Neural progenitor cell (in vitro differentiated cells): ENCODE results near the gene TRANK1. TPM values are rescaled to one million over a fixed set of nuclear protein-coding genes. Genes with fewer than 3 reads are reported as not detected.

Source experiments
- DNase-seq: peaks from one replicate; pipeline ENCODE4 v3.0.0-alpha.2; 2016; ENCODE audit warnings: low spot score
- H2AFZ ChIP-seq: fragments of 200-600 bp; sonication (generic); replicated peaks from 2 replicates; pipeline ENCODE4 v1.6.1; 2016; ENCODE audit warnings: antibody characterized with exemption
- H3F3A ChIP-seq: fragments of 200-600 bp; sonication (generic); 2 replicates; pipeline ENCODE4 v1.6.1; 2016; ENCODE audit warnings: antibody characterized with exemption, low read depth
- H3K27ac ChIP-seq: fragments of 200-600 bp; sonication (generic); 2 replicates; pipeline ENCODE4 v1.5.1; 2016; ENCODE audit warnings: mild to moderate bottlenecking
- H3K27me3 ChIP-seq: fragments of 200-600 bp; sonication (generic); 2 replicates; pipeline ENCODE4 v1.6.1; 2016; ENCODE audit warnings: mild to moderate bottlenecking, moderate library complexity
- H3K36me3 ChIP-seq: fragments of 200-600 bp; sonication (generic); 2 replicates; pipeline ENCODE4 v1.5.1; 2016
- H3K4me1 ChIP-seq: fragments of 200-600 bp; sonication (generic); 2 replicates; pipeline ENCODE4 v1.6.1; 2016; ENCODE audit warnings: mixed run types
- H3K4me2 ChIP-seq: fragments of 200-600 bp; sonication (generic); 2 replicates; pipeline ENCODE4 v1.6.1; 2016
- H3K4me3 ChIP-seq: fragments of 200-600 bp; sonication (generic); 2 replicates; pipeline ENCODE4 v1.5.1; 2016
- H3K79me2 ChIP-seq: fragments of 200-600 bp; sonication (generic); 2 replicates; pipeline ENCODE4 v1.6.1; 2016; ENCODE audit warnings: low read depth
- H3K9ac ChIP-seq: fragments of 200-600 bp; sonication (generic); 2 replicates; pipeline ENCODE4 v1.6.1; 2016
- H3K9me3 ChIP-seq: fragments of 200-600 bp; sonication (generic); 2 replicates; pipeline ENCODE4 v1.5.1; 2016; ENCODE audit warnings: low read depth
- H4K20me1 ChIP-seq: fragments of 200-600 bp; sonication (generic); 2 replicates; pipeline ENCODE4 v1.6.1; 2016; ENCODE audit warnings: low read depth
- H3K27ac Mint-ChIP-seq: 3 replicates; pipeline ENCODE4 v1.8.0; 2021; ENCODE audit warnings: mixed read lengths
- H3K27me3 Mint-ChIP-seq: 2 replicates; pipeline ENCODE4 v1.8.0; 2022; ENCODE audit warnings: low read depth, mild to moderate bottlenecking, inconsistent platforms, moderate library complexity, mixed read lengths; ENCODE audit not compliant: insufficient read depth
- H3K36me3 Mint-ChIP-seq: 3 replicates; pipeline ENCODE4 v1.8.0; 2021; ENCODE audit warnings: mixed read lengths
- H3K4me1 Mint-ChIP-seq: 3 replicates; pipeline ENCODE4 v1.8.0; 2021; ENCODE audit warnings: mixed read lengths
- H3K4me3 Mint-ChIP-seq: 3 replicates; pipeline ENCODE4 v1.8.0; 2021; ENCODE audit warnings: mild to moderate bottlenecking, moderate library complexity, mixed read lengths
- H3K9me3 Mint-ChIP-seq: 3 replicates; pipeline ENCODE4 v1.8.0; 2020; ENCODE audit warnings: mixed read lengths
- CTCF ChIP-seq: fragments of 200-600 bp; sonication (generic); IDR thresholded peaks from 2 replicates; pipeline ENCODE4 v1.5.1; 2017; ENCODE audit warnings: antibody characterized with exemption, mild to moderate bottlenecking
- EZH2 ChIP-seq: fragments of 200-600 bp; sonication (generic); IDR thresholded peaks from 2 replicates; pipeline ENCODE4 v1.6.1; 2017; ENCODE audit warnings: antibody characterized with exemption, mild to moderate bottlenecking, moderate library complexity
- EZH2phosphoT487 ChIP-seq: fragments of 200-600 bp; sonication (generic); IDR thresholded peaks from 2 replicates; pipeline ENCODE4 v1.6.1; 2017; ENCODE audit warnings: antibody characterized with exemption
- total RNA-seq: library from RNA; depleted of rRNA; stranded (reverse); fragments of >200 nt; gene quantifications from 2 replicates; pipeline ENCODE4 v1.2.3, GENCODE V29; 2015; ENCODE audit warnings: low replicate concordance

Gene TRANK1
- total RNA-seq, 1 donor from 2014 or later: 10.5 TPM

DNA sequence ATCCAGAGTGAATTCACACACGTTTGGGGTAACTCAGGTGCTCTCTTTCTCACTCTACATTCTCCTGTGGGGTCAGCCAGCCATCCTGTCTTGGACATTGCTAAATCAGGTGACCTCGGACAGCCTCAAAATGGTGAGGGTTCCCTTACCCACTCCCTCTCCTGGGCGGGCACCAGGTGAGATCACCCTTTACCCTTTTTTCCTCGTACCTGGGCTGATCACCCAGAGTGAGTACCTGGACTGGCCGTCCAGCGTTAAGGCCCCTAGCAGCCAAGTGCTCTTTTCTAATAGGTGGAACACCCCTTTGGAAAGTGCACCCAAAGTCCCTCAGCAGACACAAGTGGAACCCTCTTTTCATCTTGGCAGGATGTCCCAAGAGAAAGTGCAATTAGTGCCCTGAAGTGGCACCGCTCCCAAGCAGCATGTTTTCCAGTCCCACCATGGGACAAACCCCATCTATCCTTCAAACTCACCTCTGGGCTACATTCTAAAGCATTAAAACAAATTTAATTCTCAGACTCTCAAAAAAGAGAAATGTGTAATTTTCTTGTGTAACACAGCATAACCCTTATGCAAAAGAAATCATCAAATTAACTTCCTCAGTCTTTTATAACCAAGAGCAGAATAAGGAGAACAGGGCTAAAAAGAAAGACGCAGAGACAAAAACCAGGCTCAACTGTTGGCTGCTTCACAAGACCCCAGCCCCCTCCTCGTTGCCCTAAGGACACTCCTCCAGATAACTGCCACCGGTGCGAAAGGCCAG, 20.7 kb downstream of the TRANK1 start:
- TF ChIP-seq CTCF (no peak), EZH2phosphoT487 (no peak), EZH2 (no peak)
- H2AFZ ChIP-seq: peak overlapping the region; percentile 96

DNA sequence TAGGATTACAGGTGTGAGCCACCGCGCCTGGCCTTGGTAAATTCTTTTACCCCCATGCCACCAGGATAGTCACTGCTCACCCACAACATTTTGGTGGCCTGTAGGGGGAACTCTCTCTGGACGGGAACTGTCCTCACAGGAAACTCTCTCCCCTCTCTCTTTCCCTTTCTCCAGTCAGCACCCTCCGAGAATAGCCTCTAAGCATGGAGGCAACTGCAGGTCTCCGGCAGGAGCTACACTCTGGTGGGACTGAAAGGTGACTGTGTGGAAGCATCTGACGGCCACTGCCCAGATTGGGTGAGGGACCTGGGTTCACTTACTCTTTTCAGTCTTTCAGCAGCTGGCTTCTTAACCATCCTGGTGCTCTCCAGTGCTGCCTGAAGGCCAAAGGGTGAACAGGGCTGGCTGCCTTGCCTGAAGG, 21.3 kb downstream of the TRANK1 start:
- Histone ChIP-seq H3K79me2 (no peaks in the 10 kb centered on the region), H3K27ac (no peak overlapping the region), H3K4me3 (no peak overlapping the region), H3K4me1 (peaks cover 14% of the 10 kb centered on the region), H4K20me1 (no peaks in the 10 kb centered on the region), H3K27me3 (no peaks in the 10 kb centered on the region), H2AFZ (no peak overlapping the region), H3K9me3 (no peaks in the 10 kb centered on the region), H3K9ac (no peak overlapping the region), H3K4me2 (no peak overlapping the region), H3K36me3 (no peaks in the 10 kb centered on the region), H3F3A (peaks cover 3% of the 10 kb centered on the region)
- H3K27ac Mint-ChIP-seq: peak overlapping the region; percentile 17
- DNase-seq: no peak
- no peak overlapping the region for H3K4me3 Mint-ChIP-seq
- H3K27me3 Mint-ChIP-seq: peaks cover 6% of the 10 kb centered on the region
- H3K4me1 Mint-ChIP-seq: peaks cover 3% of the 10 kb centered on the region
- TF ChIP-seq CTCF (no peak), EZH2phosphoT487 (no peak), EZH2 (no peak)
- peaks cover 9% of the 10 kb centered on the region for H3K9me3 Mint-ChIP-seq
- H3K36me3 Mint-ChIP-seq: no peaks in the 10 kb centered on the region

More for the DNA sequence above, 20.7 kb downstream of the TRANK1 start:
- Histone ChIP-seq H3K4me3 (no peak overlapping the region), H3K4me2 (peak overlapping the region; percentile 64), H3K79me2 (no peaks in the 10 kb centered on the region), H3K9ac (no peak overlapping the region), H3K27me3 (no peaks in the 10 kb centered on the region), H3K36me3 (no peaks in the 10 kb centered on the region), H3F3A (peaks cover 3% of the 10 kb centered on the region), H3K9me3 (no peaks in the 10 kb centered on the region), H4K20me1 (no peaks in the 10 kb centered on the region), H3K4me1 (peaks cover 14% of the 10 kb centered on the region), H3K27ac (no peak overlapping the region)
- H3K4me1 Mint-ChIP-seq: peaks cover 3% of the 10 kb centered on the region
- DNase-seq: peak; percentile 25
- no peak overlapping the region for H3K4me3 Mint-ChIP-seq
- no peaks in the 10 kb centered on the region for H3K36me3 Mint-ChIP-seq
- H3K9me3 Mint-ChIP-seq: peaks cover 9% of the 10 kb centered on the region
- H3K27me3 Mint-ChIP-seq: peaks cover 6% of the 10 kb centered on the region
- no peak overlapping the region for H3K27ac Mint-ChIP-seq

- H3F3A ChIP-seq: no peaks in the 10 kb centered on the region
- H3K4me1 ChIP-seq: peaks cover 14% of the 10 kb centered on the region
- TF ChIP-seq EZH2 (no peak), CTCF (no peak), EZH2phosphoT487 (no peak)
- no peak overlapping the region for H2AFZ ChIP-seq
- Mint-ChIP-seq H3K4me1 (no peaks in the 10 kb centered on the region), H3K9me3 (peaks cover 9% of the 10 kb centered on the region), H3K27ac (no peak overlapping the region), H3K36me3 (no peaks in the 10 kb centered on the region), H3K27me3 (peaks cover 3% of the 10 kb centered on the region), H3K4me3 (no peak overlapping the region)
- H3K27me3 ChIP-seq: no peaks in the 10 kb centered on the region
- DNase-seq: no peak
- no peak overlapping the region for H3K27ac ChIP-seq
- no peak overlapping the region for H3K4me3 ChIP-seq
- no peaks in the 10 kb centered on the region for H3K36me3 ChIP-seq
- no peaks in the 10 kb centered on the region for H4K20me1 ChIP-seq
- no peak overlapping the region for H3K4me2 ChIP-seq
- no peak overlapping the region for H3K9ac ChIP-seq
- H3K9me3 ChIP-seq: no peaks in the 10 kb centered on the region
- H3K79me2 ChIP-seq: no peaks in the 10 kb centered on the region
These were observed 23.8 kb downstream of the TRANK1 start for GRCh38 chr3:36920884-36921567.
